Stimulated activated CD8-positive, alpha-beta memory T cell treated with anti-CD3 and anti-CD28 coated beads, Interleukin-15, amount 100 ng/mL, for 24 hours (primary cell): Measurements from ENCODE around the gene IGF2BP1.
"Not testable (repeated sequence)": the region's sequence is repeated elsewhere in the genome, so short reads cannot be mapped to it uniquely, and the experiment has no call there.

Experiments
- DNase-seq: peaks from one replicate; pipeline ENCODE4 v3.0.0-alpha.2; 2020; ENCODE audit warnings: low read depth

Gene IGF2BP1

DNA sequence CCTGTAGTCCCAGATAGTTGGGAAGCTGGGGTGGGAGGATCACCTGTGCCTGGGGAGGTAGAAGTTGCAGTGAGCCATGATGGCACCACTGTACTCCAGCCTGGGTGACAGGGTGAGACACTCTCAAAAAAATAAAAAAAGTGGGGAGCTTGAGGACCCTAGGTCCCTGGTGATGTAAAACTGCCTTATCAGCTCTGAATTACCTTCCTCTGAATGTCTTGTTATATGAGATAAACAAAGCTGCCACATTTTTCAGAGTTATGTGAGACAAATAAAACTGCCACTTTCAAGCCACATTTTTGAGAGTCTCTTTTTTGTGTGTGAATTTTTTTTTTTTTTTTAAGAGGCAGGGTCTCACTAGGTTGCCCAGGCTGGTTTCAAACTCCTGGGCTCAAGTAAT lies 103.4 kb downstream of the IGF2BP1 start:
- no peak for DNase-seq

DNA sequence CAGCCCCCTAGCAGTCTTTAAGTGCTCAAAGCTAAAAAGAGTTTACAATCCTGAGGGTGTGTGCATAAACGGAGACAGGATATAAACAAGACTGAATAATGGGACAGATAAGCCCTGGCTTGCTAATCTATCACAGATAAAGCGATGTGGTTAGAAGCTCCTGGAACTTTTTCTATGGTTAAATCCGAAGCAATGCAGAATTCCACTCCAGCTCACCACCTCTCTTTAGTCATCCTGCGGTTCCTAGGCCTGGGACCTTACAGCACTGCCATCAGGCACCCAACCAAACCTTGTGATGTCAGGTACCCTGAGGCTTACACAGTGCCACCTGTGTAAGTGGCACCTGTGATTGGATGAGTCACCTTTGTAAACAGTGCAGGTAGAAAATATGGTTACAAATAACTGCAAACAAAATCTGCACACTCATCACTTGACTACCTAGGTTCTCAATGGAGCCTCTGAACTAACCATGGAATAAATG lies 103.9 kb downstream of the IGF2BP1 start:
- no peak for DNase-seq

DNA sequence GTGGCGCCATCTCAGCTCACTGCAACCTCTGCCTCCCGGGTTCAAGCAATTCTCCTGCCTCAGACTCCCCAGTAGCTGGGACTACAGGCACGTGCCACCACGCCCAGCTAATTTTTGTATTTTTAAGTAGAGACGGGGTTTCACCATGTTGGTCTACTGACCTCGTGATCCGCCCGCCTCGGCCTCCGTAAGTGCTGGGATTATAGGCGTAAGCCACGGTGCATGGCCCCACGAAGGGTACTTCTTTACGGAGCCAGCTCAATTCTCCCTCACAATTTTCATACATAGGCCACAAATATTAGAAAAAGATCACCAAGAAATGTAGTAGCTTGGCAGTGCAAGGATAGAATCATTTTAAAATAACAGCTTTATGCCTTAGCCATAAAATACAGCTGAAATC lies 106.2 kb downstream of the IGF2BP1 start:
- DNase-seq: not testable (repeated sequence)

DNA sequence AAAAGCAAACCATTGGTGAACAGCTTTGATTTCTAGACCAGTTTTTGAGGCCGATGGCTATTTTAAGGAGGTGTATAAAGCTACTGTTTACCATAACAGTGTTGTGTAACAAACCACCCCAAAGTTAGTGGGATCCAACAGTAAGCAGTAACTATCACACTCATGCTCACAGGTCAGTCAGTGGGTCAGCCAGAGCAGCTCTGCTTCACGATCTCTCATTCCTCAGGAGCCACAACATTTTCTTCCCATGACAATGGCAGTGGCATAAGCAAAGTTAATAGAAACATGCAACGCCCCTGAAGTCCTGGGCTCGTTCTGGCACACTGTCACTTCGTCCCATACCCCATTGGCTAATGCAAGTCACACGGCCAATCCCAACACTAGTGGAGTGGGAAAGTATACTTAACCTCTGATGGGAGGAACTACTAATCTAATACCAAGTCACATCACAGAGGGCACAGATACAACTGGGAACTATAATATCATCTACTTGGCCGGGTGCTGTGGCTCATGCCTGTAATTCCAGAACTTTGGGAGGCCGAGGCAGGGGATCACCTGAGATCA lies 107.4 kb downstream of the IGF2BP1 start:
- DNase-seq: no peak
